Upper lobe of right lung (tissue), 1 donor: ENCODE measurements around the gene SLC39A11. TPM values are rescaled to one million over a fixed set of nuclear protein-coding genes. Genes with fewer than 3 reads are reported as not detected.
A peak's percentile ranks its signal among the peaks of the same experiment; 100 is the strongest.

ENCODE experiments used
- ATAC-seq: fragments of 200-7000 bp; cut with Tn5 transposase; one replicate; pipeline ENCODE4 v1.9.1; 2020; ENCODE audit warnings: mild to moderate bottlenecking, moderate library complexity
- DNase-seq: peaks from one replicate; pipeline ENCODE4 v3.0.0-alpha.2; 2020
- H3K27ac ChIP-seq: fragments of 200-600 bp; one replicate; pipeline ENCODE4 v1.8.0; 2022
- H3K27me3 ChIP-seq: fragments of 200-600 bp; one replicate; pipeline ENCODE4 v1.8.0; 2022; ENCODE audit warnings: mild to moderate bottlenecking
- H3K36me3 ChIP-seq: fragments of 200-600 bp; one replicate; pipeline ENCODE4 v1.8.0; 2022
- H3K4me1 ChIP-seq: fragments of 200-600 bp; one replicate; pipeline ENCODE4 v1.8.0; 2022
- H3K4me3 ChIP-seq: fragments of 200-600 bp; one replicate; pipeline ENCODE4 v1.8.0; 2022; ENCODE audit warnings: mild to moderate bottlenecking
- H3K9me3 ChIP-seq: fragments of 200-600 bp; one replicate; pipeline ENCODE4 v1.8.0; 2022
- CTCF ChIP-seq: fragments of 200-600 bp; IDR thresholded peaks from one replicate; pipeline ENCODE4 v1.8.0; 2022; ENCODE audit warnings: antibody characterized with exemption
- intact Hi-C: fragments of 100-400 bp; cut with DNase I; formaldehyde crosslinking; loops from one replicate; pipeline ENCODE4 v1.11.0; 2022
- total RNA-seq: library from RNA; stranded (reverse); fragmentation: NEBNext Ultra II Directional; extraction: Animal tissue kit (Norgen Biotek cat#: 25700); gene quantifications from one replicate; pipeline ENCODE4 v1.2.1, GENCODE V29; 2021
- donor health status: DM: no; HTN: yes; CAD: no; lungs with severe emphysema.

Gene SLC39A11
- total RNA-seq, 1 donor from 2014 or later: 33.7 TPM

DNA sequence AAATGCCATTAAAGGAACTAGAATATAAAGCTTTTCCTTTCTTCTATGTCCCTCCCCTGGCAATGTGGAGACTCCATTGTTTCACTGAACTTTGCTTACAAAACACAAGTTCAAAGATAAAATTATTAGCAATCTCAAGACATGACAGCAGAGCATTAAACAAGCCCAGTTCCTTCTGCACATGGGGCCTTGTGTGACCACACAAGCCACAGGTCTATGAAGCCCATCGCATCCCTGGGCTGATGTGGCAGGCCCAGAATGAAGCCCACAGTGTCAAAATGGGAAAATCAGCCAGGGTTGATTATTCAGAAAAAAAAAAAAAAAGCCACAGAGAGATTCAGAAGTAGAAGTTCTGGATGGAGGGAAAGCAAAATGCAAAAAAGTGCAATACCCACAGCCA, 12.9 kb upstream of the SLC39A11 start:
- intact Hi-C loops: no loop called here
- no peak for TF ChIP-seq CTCF
- H3K4me1 ChIP-seq: no peaks in the 10 kb centered on the region
- no peak for ATAC-seq
- no peaks in the 10 kb centered on the region for H3K27me3 ChIP-seq
- no peak for DNase-seq
- no peak overlapping the region for H3K4me3 ChIP-seq
- H3K27ac ChIP-seq: no peak overlapping the region
- no peaks in the 10 kb centered on the region for H3K36me3 ChIP-seq
- H3K9me3 ChIP-seq: no peaks in the 10 kb centered on the region

GRCh38 chr17:73104450-73104849, 12.0 kb upstream of the SLC39A11 start:
- H3K4me1 ChIP-seq: no peaks in the 10 kb centered on the region
- TF ChIP-seq CTCF: no peak
- no peak overlapping the region for H3K27ac ChIP-seq
- no peaks in the 10 kb centered on the region for H3K9me3 ChIP-seq
- intact Hi-C loops: no loop called here
- no peaks in the 10 kb centered on the region for H3K36me3 ChIP-seq
- DNase-seq: no peak
- no peak for ATAC-seq
- H3K4me3 ChIP-seq: no peak overlapping the region
- no peaks in the 10 kb centered on the region for H3K27me3 ChIP-seq

GRCh38 chr17:73103641-73104335, 11.3 kb upstream of the SLC39A11 start:
- no peak for TF ChIP-seq CTCF
- no peak overlapping the region for H3K27ac ChIP-seq
- peak; percentile 50 for ATAC-seq
- H3K36me3 ChIP-seq: no peaks in the 10 kb centered on the region
- intact Hi-C loops: no loop called here
- H3K4me1 ChIP-seq: no peaks in the 10 kb centered on the region
- H3K9me3 ChIP-seq: no peaks in the 10 kb centered on the region
- no peak for DNase-seq
- no peak overlapping the region for H3K4me3 ChIP-seq
- H3K27me3 ChIP-seq: no peaks in the 10 kb centered on the region

- no peaks in the 10 kb centered on the region for H3K27me3 ChIP-seq
- TF ChIP-seq CTCF: no peak
- H3K4me3 ChIP-seq: no peak overlapping the region
- no peaks in the 10 kb centered on the region for H3K4me1 ChIP-seq
- no peaks in the 10 kb centered on the region for H3K36me3 ChIP-seq
- no peak overlapping the region for H3K27ac ChIP-seq
- ATAC-seq (no peak), DNase-seq (no peak)
- intact Hi-C loops: no loop called here
- H3K9me3 ChIP-seq: no peaks in the 10 kb centered on the region
Measured at GRCh38 chr17:73101031-73101430, 8.5 kb upstream of the SLC39A11 start.

DNA sequence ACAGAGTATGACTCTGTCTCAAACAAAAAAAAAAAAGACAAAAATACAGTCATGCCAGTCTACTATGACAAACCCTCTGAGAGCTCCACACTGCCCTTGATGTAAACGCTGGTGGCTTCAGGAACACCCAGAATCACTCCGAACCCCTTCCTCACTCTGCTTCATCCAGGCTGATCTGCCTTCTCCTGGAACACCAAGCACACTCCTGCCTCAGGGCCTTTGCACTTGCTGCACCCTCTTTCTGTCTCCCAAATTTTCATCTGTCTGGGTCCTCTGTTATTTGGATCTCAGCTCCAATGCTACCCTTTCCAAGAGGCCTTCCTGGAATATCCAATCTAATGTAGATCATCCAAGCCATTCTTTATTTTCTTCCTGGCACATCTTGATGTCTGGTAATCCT, 7.9 kb upstream of the SLC39A11 start:
- no peaks in the 10 kb centered on the region for H3K36me3 ChIP-seq
- H3K9me3 ChIP-seq: no peaks in the 10 kb centered on the region
- H3K4me3 ChIP-seq: no peak overlapping the region
- no peak for DNase-seq
- ATAC-seq: no peak
- no peak for TF ChIP-seq CTCF
- H3K27me3 ChIP-seq: no peaks in the 10 kb centered on the region
- no peak overlapping the region for H3K27ac ChIP-seq
- intact Hi-C loops: no loop called here
- H3K4me1 ChIP-seq: no peaks in the 10 kb centered on the region

GRCh38 chr17:73099511-73099910, 7.0 kb upstream of the SLC39A11 start:
- Histone ChIP-seq H3K27me3 (no peaks in the 10 kb centered on the region), H3K27ac (no peak overlapping the region), H3K9me3 (no peaks in the 10 kb centered on the region), H3K4me1 (no peaks in the 10 kb centered on the region), H3K36me3 (no peaks in the 10 kb centered on the region), H3K4me3 (no peak overlapping the region)
- intact Hi-C loops: no loop called here
- DNase-seq: no peak
- peak; percentile 43 for ATAC-seq
- TF ChIP-seq CTCF: no peak
